Breast epithelium (tissue), 4 donors: ENCODE data around the gene GPR142. TPM values are rescaled to one million over a fixed set of nuclear protein-coding genes. Genes with fewer than 3 reads are reported as not detected.

ENCODE experiments used
- DNase-seq, 2 donors: peaks; one replicate each; pipeline ENCODE4 v3.0.0-alpha.2; 2019; ENCODE audit warnings: low spot score in 2 of 2
- H3K27ac ChIP-seq, 2 donors: fragments of 200-600 bp; sonication (generic) in 1 of 2; one replicate each; pipeline ENCODE4 v1.5.1; 2016 to 2019; ENCODE audit warnings: mild to moderate bottlenecking in 1 of 2
- H3K27me3 ChIP-seq, 2 donors: fragments of 200-600 bp; sonication (generic) in 1 of 2; one replicate each; pipeline versions ENCODE4 v1.5.1 to v1.6.0; 2017 to 2019; ENCODE audit warnings: control low read depth in 1 of 2, mild to moderate bottlenecking in 1 of 2
- H3K36me3 ChIP-seq: fragments of 200-600 bp; one replicate; pipeline ENCODE4 v1.5.1; 2019
- H3K4me1 ChIP-seq, 2 donors: fragments of 200-600 bp; sonication (generic); one replicate each; pipeline ENCODE4 v1.5.1; 2016 to 2019; ENCODE audit warnings: control low read depth in 1 of 2
- H3K4me3 ChIP-seq, 3 donors: fragments of 200-600 bp; sonication (generic); 1 replicate in 2 of 3; 2 replicates in 1 of 3; pipeline ENCODE4 v1.5.1; 2016 to 2019; ENCODE audit warnings: mild to moderate bottlenecking in 3 of 3, moderate library complexity in 2 of 3
- H3K9me3 ChIP-seq, 2 donors: fragments of 200-600 bp; sonication (generic) in 1 of 2; one replicate each; pipeline ENCODE4 v1.5.1; 2016 to 2019; ENCODE audit warnings: control low read depth in 1 of 2
- POLR2A ChIP-seq: fragments of 450-650 bp; IDR thresholded peaks from one replicate; pipeline ENCODE4 v1.6.1; 2016; ENCODE audit warnings: antibody characterized with exemption, mild to moderate bottlenecking, moderate library complexity
- POLR2AphosphoS5 ChIP-seq, 3 donors: sonication (generic); formaldehyde crosslinking; IDR thresholded peaks; one replicate each; pipeline ENCODE4 v1.6.1; 2017; ENCODE audit warnings: antibody characterized with exemption in 3 of 3
- intact Hi-C: fragments of 100-400 bp; cut with DNase I; formaldehyde crosslinking; loops from one replicate; pipeline ENCODE4 v1.15.1; 2023; ENCODE audit warnings: low total_unique reads
- total RNA-seq, 3 donors: library from RNA; depleted of rRNA; stranded (reverse); fragments of >200 nt; gene quantifications; one replicate each; pipeline ENCODE4 v1.1.0, GENCODE V29; 2016
- TF ChIP-seq, protein P1 (sequence below), 3 donors: fragments of 450-650 bp; IDR thresholded peaks; one replicate each; pipeline ENCODE4 v1.5.1; 2016 to 2017; ENCODE audit warnings: antibody characterized with exemption in 3 of 3, mild to moderate bottlenecking in 3 of 3, moderate library complexity in 3 of 3

Gene GPR142
- total RNA-seq, 3 donors from 2014 or later = not detected

DNA sequence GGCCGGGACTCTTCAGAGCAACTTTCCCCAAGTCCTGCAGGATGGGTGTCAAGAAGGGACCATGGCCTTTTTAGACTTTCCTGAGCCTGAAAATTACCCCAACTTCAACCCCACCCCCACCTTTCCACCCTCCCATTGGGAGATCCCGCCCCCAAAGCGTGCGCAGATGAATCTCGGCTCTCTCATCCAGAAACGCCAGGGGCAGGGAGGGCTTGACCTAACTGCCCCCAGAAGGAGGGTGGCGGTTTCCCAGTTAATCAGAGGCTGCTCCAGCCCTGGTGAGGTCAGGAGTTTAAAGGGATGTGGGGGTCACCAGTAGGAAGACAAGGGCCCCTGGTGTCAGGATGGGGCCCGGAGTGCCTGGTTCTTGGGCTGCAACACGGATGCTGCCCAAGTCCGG is 40.8 kb upstream of the GPR142 start:
- H3K4me3 ChIP-seq = peak overlapping the region; percentile 29 to 62 (median 39)
- TF ChIP-seq POLR2AphosphoS5 (IDR thresholded peaks at IDR 0.05) = no peak
- TF ChIP-seq, protein P1, sequence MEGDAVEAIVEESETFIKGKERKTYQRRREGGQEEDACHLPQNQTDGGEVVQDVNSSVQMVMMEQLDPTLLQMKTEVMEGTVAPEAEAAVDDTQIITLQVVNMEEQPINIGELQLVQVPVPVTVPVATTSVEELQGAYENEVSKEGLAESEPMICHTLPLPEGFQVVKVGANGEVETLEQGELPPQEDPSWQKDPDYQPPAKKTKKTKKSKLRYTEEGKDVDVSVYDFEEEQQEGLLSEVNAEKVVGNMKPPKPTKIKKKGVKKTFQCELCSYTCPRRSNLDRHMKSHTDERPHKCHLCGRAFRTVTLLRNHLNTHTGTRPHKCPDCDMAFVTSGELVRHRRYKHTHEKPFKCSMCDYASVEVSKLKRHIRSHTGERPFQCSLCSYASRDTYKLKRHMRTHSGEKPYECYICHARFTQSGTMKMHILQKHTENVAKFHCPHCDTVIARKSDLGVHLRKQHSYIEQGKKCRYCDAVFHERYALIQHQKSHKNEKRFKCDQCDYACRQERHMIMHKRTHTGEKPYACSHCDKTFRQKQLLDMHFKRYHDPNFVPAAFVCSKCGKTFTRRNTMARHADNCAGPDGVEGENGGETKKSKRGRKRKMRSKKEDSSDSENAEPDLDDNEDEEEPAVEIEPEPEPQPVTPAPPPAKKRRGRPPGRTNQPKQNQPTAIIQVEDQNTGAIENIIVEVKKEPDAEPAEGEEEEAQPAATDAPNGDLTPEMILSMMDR (IDR thresholded peaks at IDR 0.05) = no peak
- TF ChIP-seq POLR2A = no peak
- intact Hi-C loops = no loop called here

DNA sequence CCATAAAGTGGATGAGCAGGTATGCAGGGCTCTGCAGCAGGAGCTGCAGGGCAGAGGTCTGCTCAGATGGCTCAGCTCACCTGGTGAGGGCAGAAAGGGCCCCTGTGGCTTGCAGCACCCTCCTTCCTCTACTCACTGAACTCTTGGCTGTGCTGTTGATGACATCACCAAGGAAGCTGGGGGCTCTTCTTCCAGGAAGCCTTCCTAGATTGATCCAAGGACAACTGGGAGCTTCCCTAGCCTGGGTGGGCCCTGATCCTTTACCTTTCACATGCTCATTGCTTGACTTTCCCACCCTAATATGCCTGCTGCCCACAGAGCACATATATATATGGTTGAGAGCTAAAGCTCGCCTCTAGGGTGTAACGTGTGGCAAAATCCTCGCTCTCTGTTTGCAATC is 38.8 kb upstream of the GPR142 start:
- Histone ChIP-seq H3K4me1 (no peaks in the 10 kb centered on the region), H3K27me3 (peaks cover 0 to 32% of the 10 kb centered on the region in 2 donors), H3K36me3 (no peaks in the 10 kb centered on the region), H3K9me3 (no peaks in the 10 kb centered on the region), H3K4me3 (no peak overlapping the region), H3K27ac (no peak overlapping the region)
- intact Hi-C loops = no loop called here
- no peak for DNase-seq
- TF ChIP-seq POLR2AphosphoS5 (IDR thresholded peaks at IDR 0.05) (no peak), POLR2A (no peak)
- TF ChIP-seq, protein P1 (IDR thresholded peaks at IDR 0.05) = no peak

More for the DNA sequence above, 40.8 kb upstream of the GPR142 start:
- Histone ChIP-seq H3K27me3 (peaks cover 0 to 32% of the 10 kb centered on the region in 2 donors), H3K9me3 (no peaks in the 10 kb centered on the region), H3K27ac (no peak overlapping the region), H3K36me3 (no peaks in the 10 kb centered on the region), H3K4me1 (no peaks in the 10 kb centered on the region)
- DNase-seq = no peak

DNA sequence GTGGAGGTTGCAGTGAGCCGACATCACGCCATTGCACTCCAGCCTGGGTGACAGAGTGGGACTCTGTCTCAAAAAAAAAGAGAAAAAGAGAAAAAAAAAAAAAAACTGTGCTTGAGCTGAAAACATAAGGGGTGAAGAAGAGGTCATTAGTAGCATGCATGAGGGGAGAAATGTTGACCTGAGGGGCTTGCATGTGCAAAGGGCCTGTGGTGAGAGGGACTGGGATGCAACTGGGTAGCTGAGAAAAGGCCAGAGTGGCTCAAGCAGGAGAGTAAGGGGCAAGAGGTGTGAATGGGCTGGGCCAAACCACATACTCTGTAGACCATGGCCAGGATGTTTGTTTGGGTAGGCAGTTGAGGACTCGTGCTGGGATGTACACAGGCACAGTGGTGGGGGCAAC is 37.9 kb upstream of the GPR142 start:
- Histone ChIP-seq H3K27me3 (peaks cover 0 to 32% of the 10 kb centered on the region in 2 donors), H3K4me3 (no peak overlapping the region), H3K9me3 (peaks cover 0 to 6% of the 10 kb centered on the region in 2 donors), H3K36me3 (no peaks in the 10 kb centered on the region), H3K4me1 (no peaks in the 10 kb centered on the region), H3K27ac (no peak overlapping the region)
- DNase-seq = no peak
- TF ChIP-seq POLR2AphosphoS5 (IDR thresholded peaks at IDR 0.05) (no peak), POLR2A (no peak)
- TF ChIP-seq, protein P1 (IDR thresholded peaks at IDR 0.05) = no peak
- intact Hi-C loops = no loop called here

DNA sequence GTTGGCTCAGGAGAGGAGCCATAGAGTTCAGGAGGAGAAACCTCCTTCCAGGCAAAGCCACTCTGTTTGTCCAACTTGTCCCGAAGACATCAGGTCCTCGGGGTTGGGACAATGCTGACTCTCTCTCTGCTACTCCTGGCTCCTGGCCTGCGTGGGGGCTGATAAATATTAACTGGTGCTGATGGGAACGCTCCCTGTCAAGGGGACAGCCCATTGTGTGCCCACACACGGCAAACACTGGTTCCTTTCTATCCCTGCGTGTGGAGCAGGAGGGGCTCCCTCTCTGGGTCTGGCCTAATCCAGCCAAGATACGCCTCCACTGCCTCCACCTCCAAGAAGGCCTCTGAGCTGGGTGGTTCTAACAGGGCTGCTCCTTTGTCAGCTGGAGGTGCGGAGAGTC is 36.9 kb upstream of the GPR142 start:
- no peak for DNase-seq
- Histone ChIP-seq H3K4me1 (no peaks in the 10 kb centered on the region), H3K27me3 (peaks cover 0 to 30% of the 10 kb centered on the region in 2 donors), H3K27ac (no peak overlapping the region), H3K4me3 (no peak overlapping the region), H3K36me3 (no peaks in the 10 kb centered on the region), H3K9me3 (peaks cover 0 to 15% of the 10 kb centered on the region in 2 donors)
- TF ChIP-seq, protein P1 (IDR thresholded peaks at IDR 0.05) = no peak
- TF ChIP-seq POLR2A (no peak), POLR2AphosphoS5 (IDR thresholded peaks at IDR 0.05) (no peak)
- intact Hi-C loops = no loop called here

DNA sequence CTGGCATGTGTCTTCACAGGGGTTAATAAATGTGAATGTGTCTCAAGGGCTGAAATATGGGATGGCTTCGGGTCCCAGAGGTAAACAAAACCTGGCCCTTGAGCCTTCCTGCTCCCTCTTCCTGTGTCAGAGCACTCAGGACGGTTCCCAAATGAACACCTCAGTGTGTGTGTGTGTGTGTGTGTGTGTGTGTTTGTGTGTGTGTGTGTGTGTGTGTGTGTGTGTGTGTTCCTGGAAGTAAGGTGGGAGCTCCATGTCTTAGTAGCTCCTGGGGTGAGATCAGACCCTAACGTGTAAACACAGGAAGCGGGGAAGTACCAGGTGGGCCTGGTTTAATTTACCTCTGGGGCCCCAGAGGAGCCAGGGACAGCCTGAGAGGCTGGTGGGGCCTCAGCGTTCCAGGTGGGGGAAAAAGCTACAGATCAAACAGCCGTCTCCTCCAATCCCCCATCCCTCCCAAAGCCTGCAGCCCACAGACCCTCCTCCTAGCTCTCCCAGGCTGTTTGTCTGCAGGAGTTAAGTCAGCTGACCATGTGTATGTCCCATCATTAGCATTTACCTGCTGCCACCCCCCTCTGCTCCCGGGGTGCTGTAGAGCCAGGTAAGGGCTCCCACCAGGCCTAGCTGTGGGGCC is 35.2 kb upstream of the GPR142 start:
- Histone ChIP-seq H3K9me3 (peaks cover 0 to 15% of the 10 kb centered on the region in 2 donors), H3K4me1 (no peaks in the 10 kb centered on the region), H3K27ac (no peak overlapping the region), H3K4me3 (no peak overlapping the region), H3K27me3 (peaks cover 0 to 18% of the 10 kb centered on the region in 2 donors), H3K36me3 (no peaks in the 10 kb centered on the region)
- intact Hi-C loops = no loop called here
- no peak for TF ChIP-seq POLR2A
- DNase-seq = no peak
